ENCODE measurements around the gene FGFR2.

DNA sequence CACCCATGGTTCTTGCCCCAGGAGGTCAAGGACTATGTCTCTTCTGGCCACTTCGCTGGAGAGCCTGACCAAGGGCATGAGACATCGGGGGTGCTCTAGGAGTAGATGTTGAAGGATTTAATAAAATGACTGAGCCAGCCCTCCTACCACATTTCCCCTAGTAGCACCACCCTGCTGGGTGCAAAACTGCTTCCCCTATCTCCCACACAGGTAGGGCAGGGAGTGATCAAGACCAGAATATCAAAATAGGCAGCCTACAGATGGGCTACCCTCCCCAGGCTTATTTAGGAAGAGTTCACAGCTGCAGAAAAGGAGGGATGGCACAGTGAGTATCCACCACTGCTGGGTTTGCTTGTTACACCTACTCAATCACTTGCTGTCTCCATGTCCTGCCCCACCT, 103.9 kb downstream of the FGFR2 start:
- TF ChIP-seq, protein P1, sequence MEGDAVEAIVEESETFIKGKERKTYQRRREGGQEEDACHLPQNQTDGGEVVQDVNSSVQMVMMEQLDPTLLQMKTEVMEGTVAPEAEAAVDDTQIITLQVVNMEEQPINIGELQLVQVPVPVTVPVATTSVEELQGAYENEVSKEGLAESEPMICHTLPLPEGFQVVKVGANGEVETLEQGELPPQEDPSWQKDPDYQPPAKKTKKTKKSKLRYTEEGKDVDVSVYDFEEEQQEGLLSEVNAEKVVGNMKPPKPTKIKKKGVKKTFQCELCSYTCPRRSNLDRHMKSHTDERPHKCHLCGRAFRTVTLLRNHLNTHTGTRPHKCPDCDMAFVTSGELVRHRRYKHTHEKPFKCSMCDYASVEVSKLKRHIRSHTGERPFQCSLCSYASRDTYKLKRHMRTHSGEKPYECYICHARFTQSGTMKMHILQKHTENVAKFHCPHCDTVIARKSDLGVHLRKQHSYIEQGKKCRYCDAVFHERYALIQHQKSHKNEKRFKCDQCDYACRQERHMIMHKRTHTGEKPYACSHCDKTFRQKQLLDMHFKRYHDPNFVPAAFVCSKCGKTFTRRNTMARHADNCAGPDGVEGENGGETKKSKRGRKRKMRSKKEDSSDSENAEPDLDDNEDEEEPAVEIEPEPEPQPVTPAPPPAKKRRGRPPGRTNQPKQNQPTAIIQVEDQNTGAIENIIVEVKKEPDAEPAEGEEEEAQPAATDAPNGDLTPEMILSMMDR (IDR thresholded peaks at IDR 0.05), result no peak
- TF ChIP-seq POLR2A (IDR thresholded peaks at IDR 0.05), result no peak

All from tibial nerve (tissue), 3 donors.